HG03025 (cell line): ENCODE measurements around the gene TSPAN7.

Experiments used
- ATAC-seq: cut with Tn5 transposase; IDR thresholded peaks from one replicate; pipeline ENCODE4 v1.9.1; 2021; ENCODE audit warnings: mild to moderate bottlenecking, moderate library complexity; ENCODE audit not compliant: unreplicated experiment, low FRiP score

The TSPAN7 gene

GRCh38 chrX:38675856-38676255, 114.5 kb downstream of the TSPAN7 start:
- ATAC-seq = no peak

- ATAC-seq = no peak
These were observed 116.8 kb downstream of the TSPAN7 start for GRCh38 chrX:38678183-38678582.

- ATAC-seq = no peak
These were observed 117.5 kb downstream of the TSPAN7 start for GRCh38 chrX:38678821-38679220.

GRCh38 chrX:38679695-38680094, 118.4 kb downstream of the TSPAN7 start:
- ATAC-seq = no peak

GRCh38 chrX:38682095-38682494, 120.8 kb downstream of the TSPAN7 start:
- no peak for ATAC-seq

GRCh38 chrX:38692961-38693360, 131.6 kb downstream of the TSPAN7 start:
- no peak for ATAC-seq

- no peak for ATAC-seq
These were observed 133.1 kb downstream of the TSPAN7 start for GRCh38 chrX:38694394-38694793.

GRCh38 chrX:38697461-38697860, 136.1 kb downstream of the TSPAN7 start:
- ATAC-seq = no peak

GRCh38 chrX:38699121-38699520, 137.8 kb downstream of the TSPAN7 start:
- ATAC-seq = no peak

- ATAC-seq = no peak
These were observed 138.4 kb downstream of the TSPAN7 start for GRCh38 chrX:38699696-38700095.

GRCh38 chrX:38701073-38701472, 139.7 kb downstream of the TSPAN7 start:
- ATAC-seq = no peak

GRCh38 chrX:38704146-38704882, 143.0 kb downstream of the TSPAN7 start:
- ATAC-seq = no peak

GRCh38 chrX:38717871-38718270, 156.5 kb downstream of the TSPAN7 start:
- no peak for ATAC-seq

GRCh38 chrX:38718311-38718710, 157.0 kb downstream of the TSPAN7 start:
- ATAC-seq = no peak

- no peak for ATAC-seq
These were observed 165.3 kb downstream of the TSPAN7 start for GRCh38 chrX:38726612-38727011.

- no peak for ATAC-seq
These were observed 166.3 kb downstream of the TSPAN7 start for GRCh38 chrX:38727668-38728067.

- no peak for ATAC-seq
These were observed 171.5 kb downstream of the TSPAN7 start for GRCh38 chrX:38732866-38733265.
